K562 (cell line): Measurements from ENCODE around the gene PRMT5.

Source experiments
- ATF2 ChIP-seq: sonication (generic); formaldehyde crosslinking; IDR thresholded peaks from 2 replicates; pipeline ENCODE4 v1.8.1; 2022; ENCODE audit warnings: missing genetic modification reagents
- CBX5 ChIP-seq: IDR thresholded peaks from 2 replicates; pipeline ENCODE4 v1.6.1; 2014; ENCODE audit warnings: low read depth, borderline replicate concordance
- CTCF ChIP-seq, 3 experiments: IDR thresholded peaks in 2 of 3; conservative IDR thresholded peaks in 1 of 3; 2 replicates each; pipeline ENCODE4 v1.5.1; 2011 to 2012; ENCODE audit warnings: low read length in 3 of 3, mild to moderate bottlenecking in 3 of 3, control low read depth in 2 of 3, improper control_type of control experiment in 1 of 3, inconsistent platforms in 1 of 3, low read depth in 1 of 3, mixed read lengths in 1 of 3, moderate library complexity in 1 of 3; ENCODE audit not compliant: insufficient read depth in 2 of 3
- EZH2 ChIP-seq: IDR thresholded peaks from 2 replicates; pipeline ENCODE4 v1.6.1; 2012; ENCODE audit warnings: low read depth, mild to moderate bottlenecking, inconsistent platforms, low read length, borderline replicate concordance
- HDAC6 ChIP-seq: IDR thresholded peaks from 2 replicates; pipeline ENCODE4 v1.6.1; 2012; ENCODE audit warnings: low read depth, mild to moderate bottlenecking, control low read depth, inconsistent platforms, low read length, moderate library complexity
- HIVEP1 ChIP-seq: fragments of 250-450 bp; sonication (Bioruptor Pico); IDR thresholded peaks from 2 replicates; pipeline ENCODE4 v1.4.0; 2020; ENCODE audit warnings: mild to moderate bottlenecking
- MTA2 ChIP-seq: fragments of 450-650 bp; IDR thresholded peaks from 2 replicates; pipeline ENCODE4 v1.6.1; 2016; ENCODE audit warnings: low read depth
- PCBP2 ChIP-seq: fragments of 200-400 bp; formaldehyde crosslinking; IDR thresholded peaks from 2 replicates; pipeline ENCODE4 v1.6.1; 2018; ENCODE audit warnings: low read length, low read depth, mild to moderate bottlenecking, moderate library complexity; ENCODE audit not compliant: poor library complexity, severe bottlenecking
- REST ChIP-seq, 2 experiments: fragments of 450-650 bp; formaldehyde crosslinking in 1 of 2; IDR thresholded peaks; 2 replicates each; pipeline versions ENCODE4 v1.4.0 to v1.6.1; 2014 to 2020; ENCODE audit warnings: mild to moderate bottlenecking in 2 of 2, borderline replicate concordance in 1 of 2, low read depth in 1 of 2
- RREB1 ChIP-seq: fragments of 250-450 bp; sonication (Bioruptor Pico); IDR thresholded peaks from 2 replicates; pipeline ENCODE4 v1.4.0; 2020
- TARDBP ChIP-seq: fragments of 450-650 bp; IDR thresholded peaks from 2 replicates; pipeline ENCODE4 v1.6.1; 2016
- ZNF133 ChIP-seq: fragments of 250-450 bp; sonication (Bioruptor Pico); IDR thresholded peaks from 2 replicates; pipeline ENCODE4 v1.4.0; 2020; ENCODE audit warnings: mild to moderate bottlenecking

- TF ChIP-seq CBX5 (no peak), RREB1 (CRISPR knock-in tag) (no peak), HDAC6 (no peak), ATF2 (CRISPR knock-in tag) (no peak), CTCF (IDR thresholded peaks at IDR 0.05 in 2 of 3, conservative IDR thresholded peaks at IDR 0.05 in 1 of 3; ENCODE audit: insufficient read depth in 2 of 3, low read depth in 1 of 3, low read length in 3 of 3) (no peak), TARDBP (no peak), MTA2 (no peak), REST (IDR thresholded peaks at IDR 0.05; ENCODE audit: borderline replicate concordance) (no peak), REST (CRISPR knock-in tag; IDR thresholded peaks at IDR 0.05; ENCODE audit: low read depth) (no peak), HIVEP1 (no peak), EZH2 (no peak), PCBP2 (no peak), ZNF133 (no peak)
Measured at GRCh38 chr14:22888662-22889061, 40.5 kb downstream of the PRMT5 start.
